Calu3 (cell line): ENCODE results near the gene ZNF853. TPM values are rescaled to one million over a fixed set of nuclear protein-coding genes. Genes with fewer than 3 reads are reported as not detected.

Experiments
- BruUV-seq: library from RNA; stranded (reverse); fragments of 400-500 nt; replicated peaks from 2 replicates; lab custom pipeline; 2021; lab: Mats Ljungman, UMichigan
- CTCF ChIA-PET: fragments of 300-600 bp; sonication (Branson Sonifier 250); formaldehyde crosslinking; loops from one replicate; lab custom pipeline; 2022; ENCODE audit warnings: antibody characterized with exemption; lab: Charles Lee
- DNase-seq: peaks from one replicate; pipeline ENCODE4 v3.0.0; 2022
- H3K27ac Mint-ChIP-seq: one replicate; pipeline ENCODE4 v1.8.0; 2022; ENCODE audit warnings: mixed read lengths; ENCODE audit not compliant: unreplicated experiment
- H3K27me3 Mint-ChIP-seq: one replicate; pipeline ENCODE4 v1.8.0; 2022; ENCODE audit warnings: mixed read lengths; ENCODE audit not compliant: unreplicated experiment
- H3K36me3 Mint-ChIP-seq: one replicate; pipeline ENCODE4 v1.8.0; 2022; ENCODE audit warnings: mild to moderate bottlenecking, moderate library complexity, mixed read lengths; ENCODE audit not compliant: insufficient read depth, unreplicated experiment
- H3K4me1 Mint-ChIP-seq: one replicate; pipeline ENCODE4 v1.8.0; 2022; ENCODE audit warnings: mild to moderate bottlenecking, low read depth, mixed read lengths; ENCODE audit not compliant: unreplicated experiment
- H3K4me3 Mint-ChIP-seq: one replicate; pipeline ENCODE4 v1.8.0; 2022; ENCODE audit warnings: mild to moderate bottlenecking, low read depth, moderate library complexity, mixed read lengths; ENCODE audit not compliant: unreplicated experiment
- H3K9me3 Mint-ChIP-seq: one replicate; pipeline ENCODE4 v1.8.0; 2022; ENCODE audit warnings: low read depth, mixed read lengths; ENCODE audit not compliant: unreplicated experiment
- CTCF ChIP-seq: fragments of 200-600 bp; IDR thresholded peaks from one replicate; pipeline ENCODE4 v1.8.0; 2022; ENCODE audit warnings: antibody characterized with exemption; ENCODE audit not compliant: unreplicated experiment
- intact Hi-C: fragments of 100-400 bp; cut with micrococcal nuclease; formaldehyde crosslinking; loops from one replicate; pipeline ENCODE4 v1.10.0; 2022; ENCODE audit not compliant: unreplicated experiment
- total RNA-seq: library from RNA; stranded (reverse); gene quantifications from 2 replicates; pipeline ENCODE4 v1.2.3, GENCODE V29; 2022

The ZNF853 gene
- total RNA-seq, 1 experiment from 2014 or later, result 11.4 TPM

- intact Hi-C loops, result no loop called here
- peaks cover 19% of the 10 kb centered on the region for H3K27me3 Mint-ChIP-seq
- no peaks in the 10 kb centered on the region for H3K9me3 Mint-ChIP-seq
- H3K4me1 Mint-ChIP-seq, result no peaks in the 10 kb centered on the region
- DNase-seq, result no peak
- H3K36me3 Mint-ChIP-seq, result peaks cover 27% of the 10 kb centered on the region
- CTCF ChIA-PET, result interaction anchor here (0.6 to 0.7 kb wide), 2 partner anchors 234 to 958 kb away, joined by 3 to 5 read pairs; partner anchors contain the start of gene MIOS
- TF ChIP-seq CTCF, result no peak
- no TSS peak for BruUV-seq
- H3K27ac Mint-ChIP-seq, result no peak overlapping the region
- H3K4me3 Mint-ChIP-seq, result no peak overlapping the region
Measured at GRCh38 chr7:6608794-6609193, 6.6 kb upstream of the ZNF853 start.

- no peak overlapping the region for H3K4me3 Mint-ChIP-seq
- peaks cover 33% of the 10 kb centered on the region for H3K27me3 Mint-ChIP-seq
- no peak for TF ChIP-seq CTCF
- BruUV-seq, result no TSS peak
- no peak overlapping the region for H3K27ac Mint-ChIP-seq
- peaks cover 25% of the 10 kb centered on the region for H3K36me3 Mint-ChIP-seq
- DNase-seq, result no peak
- H3K9me3 Mint-ChIP-seq, result no peaks in the 10 kb centered on the region
- CTCF ChIA-PET, result no interaction called here
- intact Hi-C loops, result loop anchor here (10.0 kb wide), 1 partner anchor 262 kb away; no protein-coding TSS in a partner anchor
- peaks cover 15% of the 10 kb centered on the region for H3K4me1 Mint-ChIP-seq
Measured at GRCh38 chr7:6612819-6613218, 2.6 kb upstream of the ZNF853 start.

- CTCF ChIA-PET, result no interaction called here
- Mint-ChIP-seq H3K9me3 (no peaks in the 10 kb centered on the region), H3K36me3 (peaks cover 26% of the 10 kb centered on the region), H3K4me1 (peaks cover 15% of the 10 kb centered on the region), H3K4me3 (no peak overlapping the region), H3K27ac (no peak overlapping the region), H3K27me3 (peaks cover 33% of the 10 kb centered on the region)
- no peak for DNase-seq
- no peak for TF ChIP-seq CTCF
- intact Hi-C loops, result loop anchor here (10.0 kb wide), 1 partner anchor 261 kb away; no protein-coding TSS in a partner anchor
- TSS peak; percentile 60 for BruUV-seq
Measured at GRCh38 chr7:6613706-6614105, 1.7 kb upstream of the ZNF853 start.

GRCh38 chr7:6615723-6616555 lies 529 bp downstream of the ZNF853 start:
- no peak for TF ChIP-seq CTCF
- no peaks in the 10 kb centered on the region for H3K9me3 Mint-ChIP-seq
- H3K4me3 Mint-ChIP-seq, result peak overlapping the region; percentile 74
- H3K36me3 Mint-ChIP-seq, result peaks cover 26% of the 10 kb centered on the region
- intact Hi-C loops, result loop anchor here (10.0 kb wide), 1 partner anchor 259 kb away; no protein-coding TSS in a partner anchor
- BruUV-seq, result no TSS peak
- peaks cover 33% of the 10 kb centered on the region for H3K27me3 Mint-ChIP-seq
- H3K27ac Mint-ChIP-seq, result peak overlapping the region; percentile 9
- peak; percentile 71 for DNase-seq
- CTCF ChIA-PET, result interaction anchor here (0.7 kb wide), 1 partner anchor 11 kb away, joined by 3 read pairs; no protein-coding TSS in a partner anchor
- H3K4me1 Mint-ChIP-seq, result peaks cover 15% of the 10 kb centered on the region
